Stimulated activated naive B cell treated with anti-CD40 and anti-IgM and Interleukin-4, amounts not matched to agents 10 μg/mL and 1 μg/mL and 100 μg/mL, for 72 hours (primary cell): Measurements from ENCODE around the gene KRTAP6-1.

Experiments
- ATAC-seq, 2 donors: fragments of 150-1000 bp; cut with Tn5 transposase; replicated peaks; 2 replicates each; pipeline ENCODE4 v1.10.0; 2021; ENCODE audit warnings: moderate library complexity in 1 of 2
- DNase-seq: peaks from one replicate; pipeline ENCODE4 v3.0.0; 2021
- H3K27ac Mint-ChIP-seq: one replicate; pipeline ENCODE4 v1.8.0; 2022; ENCODE audit warnings: mild to moderate bottlenecking, mixed read lengths
- H3K27me3 Mint-ChIP-seq, 2 donors: one replicate each; pipeline ENCODE4 v1.8.0; 2022; ENCODE audit warnings: mixed read lengths in 2 of 2
- H3K36me3 Mint-ChIP-seq, 2 donors: one replicate each; pipeline ENCODE4 v1.8.0; 2022; ENCODE audit warnings: mixed read lengths in 2 of 2, mild to moderate bottlenecking in 1 of 2
- H3K4me1 Mint-ChIP-seq, 2 donors: one replicate each; pipeline ENCODE4 v1.8.0; 2022; ENCODE audit warnings: mixed read lengths in 2 of 2, mild to moderate bottlenecking in 1 of 2
- H3K4me3 Mint-ChIP-seq, 2 donors: one replicate each; pipeline ENCODE4 v1.8.0; 2022; ENCODE audit warnings: mild to moderate bottlenecking in 2 of 2, mixed read lengths in 2 of 2, moderate library complexity in 1 of 2
- H3K9me3 Mint-ChIP-seq, 2 donors: one replicate each; pipeline ENCODE4 v1.8.0; 2022; ENCODE audit warnings: mixed read lengths in 2 of 2, mild to moderate bottlenecking in 1 of 2

Gene KRTAP6-1

GRCh38 chr21:30613836-30614235 is at the start of gene KRTAP6-1:
Gene KRTAP6-1, minus strand, starts transcription at chr21:30613930. Its CDS starts 26 bp downstream, at chr21:30613904.
- H3K4me1 Mint-ChIP-seq = no peaks in the 10 kb centered on the region
- H3K27me3 Mint-ChIP-seq = no peaks in the 10 kb centered on the region
- H3K27ac Mint-ChIP-seq = no peak within 1 kb of the TSS
- H3K4me3 Mint-ChIP-seq = no peak within 1 kb of the TSS
- no peaks in the 10 kb centered on the region for H3K36me3 Mint-ChIP-seq
- no peak for DNase-seq
- ATAC-seq = no peak
- peaks cover 0 to 5% of the 10 kb centered on the region in 2 donors for H3K9me3 Mint-ChIP-seq

- ATAC-seq (no peak), DNase-seq (no peak)
- no peak overlapping the region for H3K27ac Mint-ChIP-seq
- H3K36me3 Mint-ChIP-seq = no peaks in the 10 kb centered on the region
- H3K9me3 Mint-ChIP-seq = peaks cover 0 to 2% of the 10 kb centered on the region in 2 donors
- H3K27me3 Mint-ChIP-seq = no peaks in the 10 kb centered on the region
- no peak overlapping the region for H3K4me3 Mint-ChIP-seq
- no peaks in the 10 kb centered on the region for H3K4me1 Mint-ChIP-seq
Measured at GRCh38 chr21:30652891-30653290, 39.2 kb upstream of the KRTAP6-1 start.

GRCh38 chr21:30646904-30647414 is 33.2 kb upstream of the KRTAP6-1 start:
- no peak for ATAC-seq
- Mint-ChIP-seq H3K9me3 (peaks cover 9 to 13% of the 10 kb centered on the region in 2 donors), H3K27me3 (no peaks in the 10 kb centered on the region), H3K27ac (no peak overlapping the region), H3K36me3 (no peaks in the 10 kb centered on the region), H3K4me1 (no peaks in the 10 kb centered on the region), H3K4me3 (no peak overlapping the region)
- no peak for DNase-seq

- no peaks in the 10 kb centered on the region for H3K4me1 Mint-ChIP-seq
- H3K9me3 Mint-ChIP-seq = peaks cover 11 to 13% of the 10 kb centered on the region in 2 donors
- DNase-seq (no peak), ATAC-seq (no peak)
- no peaks in the 10 kb centered on the region for H3K27me3 Mint-ChIP-seq
- no peak within 1 kb of the TSS for H3K27ac Mint-ChIP-seq
- no peaks in the 10 kb centered on the region for H3K36me3 Mint-ChIP-seq
- H3K4me3 Mint-ChIP-seq = no peak within 1 kb of the TSS
Measured at GRCh38 chr21:30642564-30642963, 28.8 kb upstream of the KRTAP6-1 start, which contains the start of gene KRTAP20-3. Gene KRTAP20-3, plus strand, starts transcription at chr21:30642864.

- H3K36me3 Mint-ChIP-seq = no peaks in the 10 kb centered on the region
- peaks cover 3% of the 10 kb centered on the region in 2 donors for H3K9me3 Mint-ChIP-seq
- ATAC-seq = no peak
- DNase-seq = no peak
- H3K27me3 Mint-ChIP-seq = no peaks in the 10 kb centered on the region
- no peak overlapping the region for H3K27ac Mint-ChIP-seq
- H3K4me1 Mint-ChIP-seq = no peaks in the 10 kb centered on the region
- no peak overlapping the region for H3K4me3 Mint-ChIP-seq
Measured at GRCh38 chr21:30638686-30639085, 25.0 kb upstream of the KRTAP6-1 start.

GRCh38 chr21:30634906-30635305 is 21.2 kb upstream of the KRTAP6-1 start, which contains the start of gene KRTAP20-2:
Gene KRTAP20-2, plus strand, starts transcription at chr21:30635206. Its CDS starts 58 bp downstream, at chr21:30635264.
- DNase-seq (no peak), ATAC-seq (no peak)
- Mint-ChIP-seq H3K36me3 (no peaks in the 10 kb centered on the region), H3K27me3 (no peaks in the 10 kb centered on the region), H3K4me3 (no peak within 1 kb of the TSS), H3K9me3 (peaks cover 2 to 5% of the 10 kb centered on the region in 2 donors), H3K27ac (no peak within 1 kb of the TSS), H3K4me1 (no peaks in the 10 kb centered on the region)

GRCh38 chr21:30629200-30629599 is 15.5 kb upstream of the KRTAP6-1 start:
- ATAC-seq (no peak), DNase-seq (no peak)
- Mint-ChIP-seq H3K36me3 (no peaks in the 10 kb centered on the region), H3K27ac (no peak overlapping the region), H3K27me3 (no peaks in the 10 kb centered on the region), H3K9me3 (peaks cover 5% of the 10 kb centered on the region in 2 donors), H3K4me1 (no peaks in the 10 kb centered on the region), H3K4me3 (no peak overlapping the region)

GRCh38 chr21:30628109-30628508 is 14.4 kb upstream of the KRTAP6-1 start:
- no peak overlapping the region for H3K27ac Mint-ChIP-seq
- no peaks in the 10 kb centered on the region for H3K4me1 Mint-ChIP-seq
- no peak for DNase-seq
- H3K27me3 Mint-ChIP-seq = no peaks in the 10 kb centered on the region
- H3K4me3 Mint-ChIP-seq = no peak overlapping the region
- no peak for ATAC-seq
- H3K36me3 Mint-ChIP-seq = no peaks in the 10 kb centered on the region
- H3K9me3 Mint-ChIP-seq = peaks cover 5% of the 10 kb centered on the region in 2 donors

GRCh38 chr21:30625449-30626165 is 11.9 kb upstream of the KRTAP6-1 start:
- Mint-ChIP-seq H3K36me3 (no peaks in the 10 kb centered on the region), H3K9me3 (peaks cover 0 to 3% of the 10 kb centered on the region in 2 donors), H3K27ac (no peak overlapping the region), H3K4me1 (no peaks in the 10 kb centered on the region), H3K27me3 (no peaks in the 10 kb centered on the region), H3K4me3 (no peak overlapping the region)
- ATAC-seq = no peak
- DNase-seq = no peak

- H3K9me3 Mint-ChIP-seq = peaks cover 0 to 3% of the 10 kb centered on the region in 2 donors
- H3K27ac Mint-ChIP-seq = no peak overlapping the region
- DNase-seq = no peak
- no peaks in the 10 kb centered on the region for H3K36me3 Mint-ChIP-seq
- H3K4me3 Mint-ChIP-seq = no peak overlapping the region
- ATAC-seq = no peak
- H3K4me1 Mint-ChIP-seq = no peaks in the 10 kb centered on the region
- H3K27me3 Mint-ChIP-seq = no peaks in the 10 kb centered on the region
Measured at GRCh38 chr21:30623362-30623761, 9.6 kb upstream of the KRTAP6-1 start.

GRCh38 chr21:30620522-30620921 is 6.8 kb upstream of the KRTAP6-1 start, which contains the start of gene KRTAP20-4:
Gene KRTAP20-4, plus strand, starts transcription at chr21:30620627.
- H3K27me3 Mint-ChIP-seq = no peaks in the 10 kb centered on the region
- H3K36me3 Mint-ChIP-seq = no peaks in the 10 kb centered on the region
- no peak within 1 kb of the TSS for H3K27ac Mint-ChIP-seq
- no peak for DNase-seq
- H3K9me3 Mint-ChIP-seq = peaks cover 0 to 3% of the 10 kb centered on the region in 2 donors
- no peaks in the 10 kb centered on the region for H3K4me1 Mint-ChIP-seq
- H3K4me3 Mint-ChIP-seq = no peak within 1 kb of the TSS
- no peak for ATAC-seq

- H3K4me3 Mint-ChIP-seq = no peak overlapping the region
Measured at GRCh38 chr21:30620080-30620479, 6.3 kb upstream of the KRTAP6-1 start.

GRCh38 chr21:30616125-30616524 is 2.4 kb upstream of the KRTAP6-1 start, which contains the start of gene KRTAP20-1:
Gene KRTAP20-1, plus strand, starts transcription at chr21:30616425. Its CDS starts 30 bp downstream, at chr21:30616455.
- Mint-ChIP-seq H3K27ac (no peak within 1 kb of the TSS), H3K9me3 (no peaks in the 10 kb centered on the region), H3K4me1 (no peaks in the 10 kb centered on the region), H3K36me3 (no peaks in the 10 kb centered on the region), H3K27me3 (no peaks in the 10 kb centered on the region), H3K4me3 (no peak within 1 kb of the TSS)
- DNase-seq (no peak), ATAC-seq (no peak)

More at GRCh38 chr21:30620080-30620479, 6.3 kb upstream of the KRTAP6-1 start:
- DNase-seq (no peak), ATAC-seq (no peak)
- Mint-ChIP-seq H3K4me1 (no peaks in the 10 kb centered on the region), H3K27me3 (no peaks in the 10 kb centered on the region), H3K27ac (no peak overlapping the region), H3K9me3 (peaks cover 0 to 2% of the 10 kb centered on the region in 2 donors), H3K36me3 (no peaks in the 10 kb centered on the region)

- H3K27ac Mint-ChIP-seq = no peak overlapping the region
- DNase-seq (no peak), ATAC-seq (peak; percentile 69 to 71)
- no peak overlapping the region for H3K4me3 Mint-ChIP-seq
- peaks cover 0 to 4% of the 10 kb centered on the region in 2 donors for H3K9me3 Mint-ChIP-seq
- no peaks in the 10 kb centered on the region for H3K36me3 Mint-ChIP-seq
- H3K27me3 Mint-ChIP-seq = no peaks in the 10 kb centered on the region
- H3K4me1 Mint-ChIP-seq = no peaks in the 10 kb centered on the region
Measured at GRCh38 chr21:30615199-30615598, 1.5 kb upstream of the KRTAP6-1 start.

GRCh38 chr21:30612132-30612531 is 1.6 kb downstream of the KRTAP6-1 start:
- Mint-ChIP-seq H3K4me3 (no peak overlapping the region), H3K4me1 (no peaks in the 10 kb centered on the region), H3K9me3 (peaks cover 0 to 8% of the 10 kb centered on the region in 2 donors), H3K27me3 (no peaks in the 10 kb centered on the region), H3K27ac (no peak overlapping the region), H3K36me3 (no peaks in the 10 kb centered on the region)
- ATAC-seq (no peak), DNase-seq (no peak)
